PC-9 (cell line): Measurements from ENCODE around the gene CLDN14. TPM values are rescaled to one million over a fixed set of nuclear protein-coding genes. Genes with fewer than 3 reads are reported as not detected.

ENCODE experiments used
- BruUV-seq: library from RNA; stranded (reverse); fragments of 400-500 nt; replicated peaks from 2 replicates; lab custom pipeline; 2021; lab: Mats Ljungman, UMichigan
- CTCF ChIA-PET: fragments of 300-600 bp; sonication (Branson Sonifier 250); formaldehyde crosslinking; loops from one replicate; lab custom pipeline; 2022; ENCODE audit warnings: antibody characterized with exemption; lab: Charles Lee
- POLR2A ChIA-PET: fragments of 300-600 bp; sonication (Branson Sonifier 250); formaldehyde crosslinking; loops from one replicate; lab custom pipeline; 2022; ENCODE audit warnings: antibody characterized with exemption; ENCODE audit not compliant: unreplicated experiment; lab: Charles Lee
- DNase-seq, 2 experiments: peaks; one replicate each; pipeline versions ENCODE4 v3.0.0 to v3.0.0-alpha.2; 2015 to 2022; ENCODE audit warnings: mixed read lengths in 1 of 2
- H2AFZ ChIP-seq: fragments of 200-600 bp; sonication (generic); 2 replicates; pipeline ENCODE4 v1.8.1; 2017; ENCODE audit warnings: antibody characterized with exemption
- H3F3A ChIP-seq: fragments of 200-600 bp; sonication (generic); 2 replicates; pipeline ENCODE4 v1.8.1; 2017; ENCODE audit warnings: antibody characterized with exemption, mild to moderate bottlenecking, low read depth; ENCODE audit not compliant: insufficient read depth
- H3K27ac ChIP-seq: fragments of 200-600 bp; sonication (generic); 2 replicates; pipeline ENCODE4 v1.6.1; 2016; ENCODE audit warnings: mixed run types
- H3K27me3 ChIP-seq: fragments of 200-600 bp; sonication (generic); 2 replicates; pipeline ENCODE4 v1.6.1; 2016; ENCODE audit warnings: low read depth, mixed run types; ENCODE audit not compliant: insufficient read depth
- H3K36me3 ChIP-seq: fragments of 200-600 bp; sonication (generic); 2 replicates; pipeline ENCODE4 v1.6.1; 2016; ENCODE audit warnings: low read depth, mixed run types
- H3K4me1 ChIP-seq: fragments of 200-600 bp; sonication (generic); replicated peaks from 2 replicates; pipeline ENCODE4 v1.6.1; 2016; ENCODE audit warnings: mixed run types; ENCODE audit not compliant: insufficient read depth
- H3K4me2 ChIP-seq: fragments of 200-600 bp; sonication (generic); 2 replicates; pipeline ENCODE4 v1.6.1; 2017; ENCODE audit warnings: mixed run types
- H3K4me3 ChIP-seq: fragments of 200-600 bp; sonication (generic); 2 replicates; pipeline ENCODE4 v1.6.1; 2016; ENCODE audit warnings: mixed run types
- H3K79me2 ChIP-seq: fragments of 200-600 bp; sonication (generic); 2 replicates; pipeline ENCODE4 v1.6.1; 2017; ENCODE audit warnings: low read depth, mixed run types
- H3K9me2 ChIP-seq: fragments of 200-600 bp; sonication (generic); 2 replicates; pipeline ENCODE4 v1.8.1; 2017; ENCODE audit warnings: mild to moderate bottlenecking; ENCODE audit not compliant: insufficient read depth
- H3K9me3 ChIP-seq: fragments of 200-600 bp; sonication (generic); 2 replicates; pipeline ENCODE4 v1.8.1; 2016; ENCODE audit warnings: low read depth; ENCODE audit not compliant: insufficient read depth
- H4K20me1 ChIP-seq: fragments of 200-600 bp; sonication (generic); 2 replicates; pipeline ENCODE4 v1.8.1; 2017; ENCODE audit not compliant: insufficient read depth
- EZH2 ChIP-seq: fragments of 200-600 bp; sonication (generic); IDR thresholded peaks from 2 replicates; pipeline ENCODE4 v1.8.0; 2017; ENCODE audit warnings: antibody characterized with exemption, low read depth
- intact Hi-C: fragments of 100-400 bp; cut with micrococcal nuclease; formaldehyde crosslinking; loops from one replicate; pipeline ENCODE4 v1.10.0; 2022; ENCODE audit not compliant: unreplicated experiment
- total RNA-seq: library from RNA; stranded (reverse); gene quantifications from 2 replicates; pipeline ENCODE4 v1.2.3, GENCODE V29; 2021
- TF ChIP-seq, protein P1 (sequence below): fragments of 200-600 bp; sonication (generic); conservative IDR thresholded peaks from 2 replicates; pipeline ENCODE4 v1.6.1; 2017; ENCODE audit warnings: mixed run types, antibody characterized with exemption, mild to moderate bottlenecking, moderate library complexity

The CLDN14 gene
- total RNA-seq, 1 experiment from 2014 or later = not detected

GRCh38 chr21:36478941-36479340 is 981 bp downstream of the CLDN14 start:
- CTCF ChIA-PET = interaction anchor here (0.7 kb wide), 1 partner anchor 19 kb away, joined by 4 read pairs; no protein-coding TSS in a partner anchor
- TF ChIP-seq EZH2 = no peak
- TF ChIP-seq, protein P1, sequence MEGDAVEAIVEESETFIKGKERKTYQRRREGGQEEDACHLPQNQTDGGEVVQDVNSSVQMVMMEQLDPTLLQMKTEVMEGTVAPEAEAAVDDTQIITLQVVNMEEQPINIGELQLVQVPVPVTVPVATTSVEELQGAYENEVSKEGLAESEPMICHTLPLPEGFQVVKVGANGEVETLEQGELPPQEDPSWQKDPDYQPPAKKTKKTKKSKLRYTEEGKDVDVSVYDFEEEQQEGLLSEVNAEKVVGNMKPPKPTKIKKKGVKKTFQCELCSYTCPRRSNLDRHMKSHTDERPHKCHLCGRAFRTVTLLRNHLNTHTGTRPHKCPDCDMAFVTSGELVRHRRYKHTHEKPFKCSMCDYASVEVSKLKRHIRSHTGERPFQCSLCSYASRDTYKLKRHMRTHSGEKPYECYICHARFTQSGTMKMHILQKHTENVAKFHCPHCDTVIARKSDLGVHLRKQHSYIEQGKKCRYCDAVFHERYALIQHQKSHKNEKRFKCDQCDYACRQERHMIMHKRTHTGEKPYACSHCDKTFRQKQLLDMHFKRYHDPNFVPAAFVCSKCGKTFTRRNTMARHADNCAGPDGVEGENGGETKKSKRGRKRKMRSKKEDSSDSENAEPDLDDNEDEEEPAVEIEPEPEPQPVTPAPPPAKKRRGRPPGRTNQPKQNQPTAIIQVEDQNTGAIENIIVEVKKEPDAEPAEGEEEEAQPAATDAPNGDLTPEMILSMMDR = no peak

DNA sequence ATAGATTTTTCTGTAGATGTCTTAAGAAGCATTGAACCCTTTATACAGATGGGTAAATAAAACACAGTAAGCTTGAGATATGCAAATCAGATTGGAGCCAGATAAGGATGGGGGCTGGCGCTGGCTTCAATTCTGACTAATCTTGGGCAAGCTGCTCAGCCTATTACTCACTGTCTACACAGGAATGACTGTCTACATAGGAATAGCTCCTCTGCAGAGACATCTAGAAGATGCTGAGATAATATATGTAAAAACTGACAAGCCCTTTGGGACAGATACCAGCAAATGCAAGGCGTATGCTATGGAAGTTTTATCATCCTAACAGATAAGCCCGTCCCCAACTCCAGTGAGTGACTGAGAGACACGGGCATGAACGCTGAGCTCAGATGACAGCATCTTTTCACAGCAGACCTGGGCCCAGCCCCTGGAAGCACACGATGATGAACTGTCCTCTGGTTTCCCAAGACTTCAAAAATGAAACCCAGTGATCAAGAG is 1.7 kb downstream of the CLDN14 start:
- TF ChIP-seq, protein P1 = no peak
- TF ChIP-seq EZH2 = no peak
- H3K36me3 ChIP-seq = no peaks in the 10 kb centered on the region
- no peak overlapping the region for H3K4me3 ChIP-seq
- BruUV-seq = no TSS peak
- peak; percentile 27 to 74 for DNase-seq
- H3K9me3 ChIP-seq = no peaks in the 10 kb centered on the region
- no peaks in the 10 kb centered on the region for H3K79me2 ChIP-seq
- peaks cover 12% of the 10 kb centered on the region for H3K4me1 ChIP-seq
- POLR2A ChIA-PET = interaction anchor here (1.2 kb wide), 1 partner anchor 48 kb away, joined by 6 read pairs; no protein-coding TSS in a partner anchor
- 0 out of 2 replicates have a peak overlapping the region, but pooled peaks have one; percentile 39 for H2AFZ ChIP-seq
- no peaks in the 10 kb centered on the region; the same call in 1 of the 2 replicates for H3F3A ChIP-seq
- H3K27ac ChIP-seq = no peak overlapping the region
- H3K4me2 ChIP-seq = peak overlapping the region; percentile 53
- H3K27me3 ChIP-seq = no peaks in the 10 kb centered on the region
- H4K20me1 ChIP-seq = no peaks in the 10 kb centered on the region
- CTCF ChIA-PET = no interaction called here
- no peaks in the 10 kb centered on the region for H3K9me2 ChIP-seq
- intact Hi-C loops = loop anchor here (1.0 kb wide), 1 partner anchor 48 kb away; no protein-coding TSS in a partner anchor

More at GRCh38 chr21:36478941-36479340, 981 bp downstream of the CLDN14 start:
- Histone ChIP-seq H3K27ac (no peak overlapping the region), H3K4me2 (peak overlapping the region; percentile 53), H3K4me1 (peaks cover 12% of the 10 kb centered on the region), H3K36me3 (no peaks in the 10 kb centered on the region), H3K9me2 (no peaks in the 10 kb centered on the region), H3F3A (no peaks in the 10 kb centered on the region; the same call in 1 of the 2 replicates), H3K9me3 (no peaks in the 10 kb centered on the region), H3K27me3 (no peaks in the 10 kb centered on the region), H4K20me1 (no peaks in the 10 kb centered on the region), H3K4me3 (no peak overlapping the region), H3K79me2 (no peaks in the 10 kb centered on the region), H2AFZ (no peak overlapping the region)
- no TSS peak for BruUV-seq
- POLR2A ChIA-PET = interaction anchor here (0.5 to 1.2 kb wide), 2 partner anchors 24 to 49 kb away, joined by 3 to 6 read pairs; no protein-coding TSS in a partner anchor
- intact Hi-C loops = loop anchor here (1.0 kb wide), 1 partner anchor 49 kb away; no protein-coding TSS in a partner anchor
- no peak for DNase-seq

GRCh38 chr21:36477559-36477958 is 2.4 kb downstream of the CLDN14 start:
- DNase-seq = no peak
- POLR2A ChIA-PET = interaction anchor here (1.2 kb wide), 1 partner anchor 48 kb away, joined by 6 read pairs; no protein-coding TSS in a partner anchor
- H3K27me3 ChIP-seq = no peaks in the 10 kb centered on the region

More at GRCh38 chr21:36477559-36477958, 2.4 kb downstream of the CLDN14 start:
- intact Hi-C loops = no loop called here
- Histone ChIP-seq H3K27ac (no peak overlapping the region), H4K20me1 (no peaks in the 10 kb centered on the region), H3F3A (no peaks in the 10 kb centered on the region; the same call in 1 of the 2 replicates), H3K4me1 (peaks cover 12% of the 10 kb centered on the region), H2AFZ (no peak overlapping the region), H3K4me2 (no peak overlapping the region), H3K9me3 (no peaks in the 10 kb centered on the region), H3K79me2 (no peaks in the 10 kb centered on the region), H3K4me3 (no peak overlapping the region), H3K9me2 (no peaks in the 10 kb centered on the region), H3K36me3 (no peaks in the 10 kb centered on the region)
- TF ChIP-seq EZH2 = no peak
- TF ChIP-seq, protein P1 = no peak
- no TSS peak for BruUV-seq
- CTCF ChIA-PET = no interaction called here
